ENCODE data around the gene TULP1.

TULP1 gene

GRCh38 chr6:35497571-35498421, 14.9 kb downstream of the TULP1 start:
- no peak for TF ChIP-seq CTCF (IDR thresholded peaks at IDR 0.05; ENCODE audit: insufficient read depth, low read depth, low read length, missing control alignments)
- H3K4me3 ChIP-seq (ENCODE audit: low read depth, low read length) = peak overlapping the region; percentile 58
- no peak for DNase-seq (ENCODE audit: low read depth)

GRCh38 chr6:35496841-35497570, 15.7 kb downstream of the TULP1 start, which contains the start of gene TEAD3:
TEAD3 (minus strand) TSS chr6:35497079.
- DNase-seq (ENCODE audit: low read depth) = peak; percentile 31
- TF ChIP-seq CTCF (IDR thresholded peaks at IDR 0.05; ENCODE audit: insufficient read depth, low read depth, low read length, missing control alignments) = no peak
- H3K4me3 ChIP-seq (ENCODE audit: low read depth, low read length) = peak within 1 kb of the TSS; percentile 58

GRCh38 chr6:35496036-35496840, 16.5 kb downstream of the TULP1 start:
- TF ChIP-seq CTCF (IDR thresholded peaks at IDR 0.05; ENCODE audit: insufficient read depth, low read depth, low read length, missing control alignments) = no peak
- peak overlapping the region; percentile 35 for H3K4me3 ChIP-seq (ENCODE audit: low read depth, low read length)
- DNase-seq (ENCODE audit: low read depth) = no peak

- no peak for TF ChIP-seq CTCF (IDR thresholded peaks at IDR 0.05; ENCODE audit: insufficient read depth, low read depth, low read length, missing control alignments)
- no peak for DNase-seq (ENCODE audit: low read depth)
Observed at GRCh38 chr6:35495258-35496035, 17.2 kb downstream of the TULP1 start.

GRCh38 chr6:35494161-35494563, 18.5 kb downstream of the TULP1 start:
- TF ChIP-seq CTCF (IDR thresholded peaks at IDR 0.05; ENCODE audit: insufficient read depth, low read depth, low read length, missing control alignments) = no peak
- no peak for DNase-seq (ENCODE audit: low read depth)
- no peak overlapping the region for H3K4me3 ChIP-seq (ENCODE audit: low read depth, low read length)

More at GRCh38 chr6:35495258-35496035, 17.2 kb downstream of the TULP1 start:
- H3K4me3 ChIP-seq (ENCODE audit: low read depth, low read length) = no peak overlapping the region
